Skeletal muscle cell (primary cell): Measurements from ENCODE around the gene CTNNA1.
"Not testable (repeated sequence)": the region's sequence is repeated elsewhere in the genome, so short reads cannot be mapped to it uniquely, and the experiment has no call there.

Experiments
- DNase-seq: peaks from one replicate; pipeline ENCODE4 v3.0.0-alpha.2; 2010; ENCODE audit warnings: low read depth
- H3K4me3 ChIP-seq: 2 replicates; pipeline ENCODE4 v1.5.1; 2011; ENCODE audit warnings: low read depth, mild to moderate bottlenecking, control low read depth, low read length, moderate library complexity

CTNNA1 gene

DNA sequence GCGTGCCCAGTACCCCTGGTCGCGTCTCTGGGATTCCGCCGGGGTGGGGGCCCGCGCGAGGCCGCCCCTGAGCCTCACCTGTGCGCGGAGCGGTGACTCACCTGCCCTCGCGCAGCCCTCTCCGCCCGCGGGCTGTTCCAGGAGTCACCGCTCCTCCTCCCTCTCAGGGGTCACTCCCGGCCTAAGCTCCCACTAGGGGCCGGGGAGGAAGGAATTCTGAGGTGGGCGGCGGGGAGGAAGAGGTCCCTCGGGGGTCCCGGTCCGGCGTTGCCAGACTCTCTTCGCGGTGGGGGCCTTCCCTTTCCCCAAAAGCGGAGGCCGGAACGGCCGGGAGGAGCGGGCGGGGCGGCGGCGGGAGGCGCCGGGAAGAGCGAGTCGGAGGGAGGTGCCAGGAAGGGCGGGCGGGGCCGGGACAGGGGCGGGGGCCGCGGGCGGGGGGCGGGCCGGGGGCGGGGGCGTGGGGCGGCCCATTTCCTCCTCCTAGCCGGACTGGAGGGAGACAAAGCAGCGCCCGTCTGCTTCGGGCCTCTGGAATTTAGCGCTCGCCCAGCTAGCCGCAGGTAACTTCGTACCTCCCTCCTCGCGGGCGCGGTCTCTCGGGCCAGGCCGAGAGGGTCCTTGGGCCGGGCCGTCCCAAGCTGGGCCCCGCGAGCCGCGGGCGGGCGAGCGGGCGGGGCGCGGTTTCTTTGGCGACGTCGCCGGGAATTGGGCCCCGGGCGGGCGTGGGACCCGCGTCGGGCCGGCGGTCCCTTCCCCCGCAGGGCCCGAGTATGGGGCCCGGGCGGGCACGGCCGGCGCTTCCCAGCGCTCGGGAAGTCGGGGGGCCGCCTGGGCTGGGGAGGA is at the start of gene CTNNA1:
TSS of gene CTNNA1 (plus strand) at position 475 of the 843 bp plus-strand sequence. CDS start 28,500 bp downstream, outside the sequence.
- no peak for DNase-seq
- H3K4me3 ChIP-seq = peak within 1 kb of the TSS; percentile 90

DNA sequence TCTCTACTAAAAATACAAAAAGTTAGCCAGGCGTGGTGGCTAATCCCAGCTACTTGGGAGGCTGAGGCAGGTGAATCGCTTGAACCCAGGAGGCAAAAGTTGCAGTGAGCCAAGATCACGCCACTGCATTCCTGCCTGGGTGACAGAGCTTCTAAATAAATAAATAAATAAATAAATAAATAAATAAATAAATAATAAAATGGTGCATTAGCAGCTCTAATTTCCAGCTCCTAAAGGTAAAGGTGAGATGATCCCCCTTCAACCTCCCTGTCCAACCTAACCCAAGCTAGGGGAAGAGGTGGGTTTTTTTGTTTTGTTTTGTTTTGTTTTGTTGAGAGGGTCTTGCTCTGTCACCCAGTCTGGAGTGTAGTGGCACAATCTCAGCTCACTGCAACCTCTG is 49.4 kb upstream of the CTNNA1 start:
- not testable (repeated sequence) for DNase-seq, H3K4me3 ChIP-seq

- no peak overlapping the region for H3K4me3 ChIP-seq
- DNase-seq = no peak
Observed at GRCh38 chr5:138705007-138705406, 48.2 kb upstream of the CTNNA1 start.

GRCh38 chr5:138705567-138705966 is 47.7 kb upstream of the CTNNA1 start:
- DNase-seq = no peak
- H3K4me3 ChIP-seq = no peak overlapping the region

DNA sequence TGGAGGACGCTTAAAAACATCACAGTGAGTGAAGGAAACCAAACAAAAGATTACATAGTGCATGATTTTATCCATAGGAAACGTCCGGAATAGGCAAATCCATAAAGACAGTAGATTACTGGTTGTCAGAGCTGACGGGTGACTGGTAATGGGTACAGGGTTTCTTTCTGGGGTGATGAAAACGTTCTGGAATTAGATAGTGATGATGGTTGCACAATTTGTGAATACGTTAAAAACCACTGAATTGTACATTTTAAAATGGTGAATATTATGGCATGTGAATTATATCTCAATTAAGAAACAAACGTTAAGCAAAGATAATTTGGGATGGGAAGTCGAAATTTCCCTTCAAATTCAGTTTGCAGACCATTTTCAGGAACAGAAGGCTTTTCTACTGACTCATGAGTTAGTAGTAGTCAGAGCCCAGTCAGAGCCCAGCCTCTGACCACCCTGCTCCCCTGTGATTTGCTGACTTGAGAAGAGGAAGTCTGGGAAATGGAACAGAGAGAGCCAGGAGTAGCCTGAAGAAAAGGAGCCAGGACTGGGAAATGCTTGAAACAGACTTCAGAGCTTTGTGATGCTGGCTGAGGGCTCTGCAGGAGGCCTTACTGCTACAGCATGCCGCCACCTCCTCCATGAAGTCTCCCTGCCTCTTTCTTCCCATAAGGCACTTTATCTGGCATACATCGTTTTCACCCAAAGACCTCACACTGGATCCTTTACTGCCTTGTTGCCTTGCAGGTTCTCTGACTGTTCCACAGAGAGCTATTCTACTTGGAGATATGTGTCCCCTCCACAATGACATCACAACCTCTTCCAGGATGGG is 46.4 kb upstream of the CTNNA1 start:
- H3K4me3 ChIP-seq = no peak overlapping the region
- peak; percentile 67 for DNase-seq

DNA sequence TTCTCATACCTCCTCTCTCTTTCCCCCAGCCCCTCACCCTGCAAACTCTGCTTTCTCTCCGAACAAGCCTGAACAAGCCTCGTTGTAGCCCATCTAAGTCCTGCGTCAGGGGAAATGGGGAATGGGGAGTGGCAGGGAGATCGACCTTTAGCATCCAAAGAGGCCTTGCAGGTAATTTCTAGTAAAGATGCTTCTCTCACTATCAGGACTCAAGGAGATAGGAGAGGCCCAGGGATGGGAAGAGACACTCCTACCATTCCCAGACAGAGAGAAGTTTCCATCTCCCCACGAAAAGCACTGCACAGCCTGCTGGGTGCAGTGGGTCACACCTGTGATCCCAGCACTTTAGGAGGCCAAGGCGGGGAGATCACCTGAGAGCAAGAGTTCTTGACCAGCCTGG is 44.4 kb upstream of the CTNNA1 start:
- no peak overlapping the region for H3K4me3 ChIP-seq
- DNase-seq = no peak

GRCh38 chr5:138709202-138709601 is 44.0 kb upstream of the CTNNA1 start:
- no peak for DNase-seq

DNA sequence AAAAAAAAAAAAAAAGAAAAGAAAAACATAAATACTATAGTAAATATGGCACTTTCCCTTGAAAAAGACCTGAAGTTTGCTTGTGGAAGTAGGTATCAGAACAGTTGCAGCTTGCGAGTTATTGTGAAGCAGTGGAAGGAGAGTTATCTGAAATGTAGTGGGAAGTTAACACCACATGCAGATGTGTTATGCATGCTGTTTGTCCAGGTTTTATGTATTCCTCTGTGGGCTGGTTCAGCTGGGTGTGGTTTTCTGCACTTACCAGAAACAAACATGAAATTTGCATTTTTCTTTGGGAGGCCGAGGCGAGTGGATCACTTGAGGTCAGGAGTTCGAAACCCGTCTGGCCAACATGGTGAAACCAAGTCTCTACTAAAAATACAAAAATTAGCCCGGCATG is 42.1 kb upstream of the CTNNA1 start:
- DNase-seq = no peak
- no peak overlapping the region for H3K4me3 ChIP-seq

More at GRCh38 chr5:138709202-138709601, 44.0 kb upstream of the CTNNA1 start:
- no peak overlapping the region for H3K4me3 ChIP-seq

- no peak for DNase-seq
- H3K4me3 ChIP-seq = no peak overlapping the region
Observed at GRCh38 chr5:138711811-138712210, 41.4 kb upstream of the CTNNA1 start.

DNA sequence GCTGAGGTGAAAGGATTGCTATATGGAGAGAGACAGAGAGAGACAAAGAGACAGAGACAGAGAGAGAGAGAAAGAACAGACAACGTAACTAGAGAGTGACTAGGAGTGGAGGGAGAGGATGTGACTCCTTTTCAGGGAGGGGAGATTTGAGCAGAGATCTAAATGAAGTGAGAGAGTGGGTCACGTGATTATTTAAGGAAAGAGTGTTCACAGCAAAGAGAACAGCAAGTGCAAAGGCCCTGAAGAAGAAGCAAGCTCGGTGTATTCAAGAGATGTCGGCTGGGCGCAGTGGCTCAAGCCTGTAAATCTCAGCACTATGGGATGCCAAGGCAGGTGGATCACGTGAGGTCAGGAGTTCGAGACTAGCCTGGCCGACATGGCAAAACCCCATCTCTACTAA is 40.9 kb upstream of the CTNNA1 start:
- DNase-seq = no peak
- no peak overlapping the region for H3K4me3 ChIP-seq

DNA sequence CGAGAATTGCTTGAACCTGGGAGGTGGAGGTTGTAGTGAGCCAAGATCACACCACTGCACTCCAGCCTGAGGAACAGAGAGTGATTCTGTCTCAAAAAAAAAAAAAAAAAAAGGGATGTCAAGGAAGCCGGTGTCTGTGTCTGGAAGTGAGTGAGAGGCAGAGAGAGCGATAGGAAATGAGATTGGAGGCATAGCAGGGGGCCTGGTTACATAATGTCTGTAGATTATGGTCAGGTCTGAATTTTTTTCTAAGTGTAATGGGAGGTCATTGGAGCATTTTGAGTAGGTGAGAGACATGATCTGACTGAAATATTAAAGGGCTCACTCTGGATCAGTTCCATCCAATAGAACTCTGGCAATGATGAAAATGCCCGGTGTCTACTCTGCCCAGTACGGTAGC is 40.4 kb upstream of the CTNNA1 start:
- no peak for DNase-seq

GRCh38 chr5:138713247-138713646 is 40.0 kb upstream of the CTNNA1 start:
- no peak overlapping the region for H3K4me3 ChIP-seq
- no peak for DNase-seq

More for the DNA sequence above, 40.4 kb upstream of the CTNNA1 start:
- H3K4me3 ChIP-seq = no peak overlapping the region

DNA sequence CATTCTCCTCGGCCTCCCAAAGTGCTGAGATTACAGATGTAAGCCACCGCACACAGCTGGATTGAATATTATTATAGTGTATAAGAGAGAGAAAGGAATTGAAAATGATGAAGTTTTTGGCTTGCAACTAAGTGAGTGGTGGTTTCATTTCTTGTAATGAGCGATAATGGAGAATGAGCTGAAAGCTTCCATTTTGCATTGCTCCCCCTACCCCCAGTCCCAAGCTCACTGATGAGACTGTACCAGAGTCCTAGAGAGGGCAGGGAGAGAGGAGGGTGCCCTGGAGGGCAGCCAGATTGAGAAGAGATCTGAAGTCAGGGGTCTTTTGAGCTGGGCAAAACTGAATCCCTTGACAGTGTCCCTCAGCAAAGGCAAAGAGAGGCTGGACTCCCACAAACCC is 38.5 kb upstream of the CTNNA1 start:
- no peak overlapping the region for H3K4me3 ChIP-seq
- no peak for DNase-seq

DNA sequence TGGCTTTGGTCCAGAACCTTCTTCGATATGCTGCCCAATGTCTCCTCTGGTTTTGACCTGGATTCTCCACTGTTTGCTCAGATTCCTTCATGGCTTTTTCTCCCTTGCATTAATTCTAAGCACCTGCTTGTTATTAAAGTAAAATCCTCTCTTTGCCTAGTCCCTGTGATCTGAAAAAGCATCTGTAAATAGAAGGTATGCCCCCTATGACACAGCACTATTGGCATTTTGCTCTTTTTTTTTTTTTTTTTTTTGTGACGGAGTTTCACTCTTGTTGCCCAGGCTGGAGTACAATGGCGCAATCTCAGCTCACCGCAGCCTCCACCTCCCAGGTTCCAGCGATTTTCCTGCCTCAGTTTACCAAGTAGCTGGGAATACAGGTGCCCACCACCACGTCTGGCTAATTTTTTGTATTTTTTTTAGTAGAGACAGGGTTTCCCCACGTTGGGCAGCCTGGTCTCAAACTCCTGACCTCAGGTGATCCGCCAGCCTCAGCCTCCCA is 37.2 kb upstream of the CTNNA1 start:
- not testable (repeated sequence) for H3K4me3 ChIP-seq, DNase-seq

GRCh38 chr5:138716456-138716924 is 36.7 kb upstream of the CTNNA1 start:
- H3K4me3 ChIP-seq = no peak overlapping the region
- DNase-seq = no peak

GRCh38 chr5:138717399-138717798 is 35.8 kb upstream of the CTNNA1 start:
- no peak for DNase-seq

DNA sequence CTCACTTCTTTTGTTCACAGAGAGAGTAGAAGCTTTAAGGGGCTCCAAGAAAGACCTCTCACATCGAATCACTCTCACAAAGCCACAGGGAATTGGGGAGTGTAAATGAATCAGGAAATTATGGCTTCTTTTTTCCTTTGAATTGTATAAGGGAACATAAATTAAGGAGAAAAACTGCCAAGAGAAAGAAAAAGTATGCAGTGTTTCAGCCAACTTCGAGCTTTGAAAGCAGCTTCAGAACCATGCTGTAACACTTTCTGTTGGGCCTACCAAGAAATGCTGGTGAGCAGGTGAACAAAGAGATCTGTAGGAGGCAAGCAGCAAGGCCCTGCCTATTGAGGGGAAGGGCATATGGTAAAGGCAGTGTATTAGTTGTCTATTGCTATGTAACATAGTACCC is 33.4 kb upstream of the CTNNA1 start:
- H3K4me3 ChIP-seq = no peak overlapping the region
- DNase-seq = no peak

More at GRCh38 chr5:138717399-138717798, 35.8 kb upstream of the CTNNA1 start:
- no peak overlapping the region for H3K4me3 ChIP-seq

DNA sequence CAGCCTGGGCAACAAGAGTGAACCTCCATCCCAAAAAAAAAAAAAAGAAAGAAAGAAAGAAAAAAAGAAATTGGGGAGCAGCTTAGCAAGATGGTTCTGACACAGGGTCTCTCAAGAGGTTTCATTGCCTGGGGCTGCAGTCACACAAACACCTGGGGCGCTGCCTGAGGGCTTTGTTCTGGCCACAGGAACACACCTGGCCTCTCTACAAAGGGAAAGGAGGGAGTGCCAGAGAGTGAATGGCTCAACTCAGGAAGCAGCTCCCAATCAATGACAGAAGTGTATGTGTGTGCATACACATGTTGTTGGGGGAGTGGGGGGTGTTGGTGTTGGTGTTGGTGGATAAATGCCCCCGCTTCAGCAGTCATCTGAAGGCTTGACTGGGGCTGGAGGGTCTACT is 32.4 kb upstream of the CTNNA1 start:
- DNase-seq = no peak
- no peak overlapping the region for H3K4me3 ChIP-seq

- DNase-seq = no peak
- no peak overlapping the region for H3K4me3 ChIP-seq
Observed at GRCh38 chr5:138721979-138722378, 31.2 kb upstream of the CTNNA1 start.

GRCh38 chr5:138722544-138723177 is 30.6 kb upstream of the CTNNA1 start:
- DNase-seq = no peak
- no peak overlapping the region for H3K4me3 ChIP-seq
